ENCODE data around the gene LFNG. TPM values are rescaled to one million over a fixed set of nuclear protein-coding genes. Genes with fewer than 3 reads are reported as not detected.

The LFNG gene
- total RNA-seq, 4 donors from 2014 or later, result 105 to 198 (median 150) TPM

- no peak overlapping the region for H3K4me3 ChIP-seq
- H3K27ac ChIP-seq, result no peak overlapping the region
- no peaks in the 10 kb centered on the region for H3K9me3 ChIP-seq
- H3K4me1 ChIP-seq, result peaks cover 27% of the 10 kb centered on the region
- no peaks in the 10 kb centered on the region for H3K36me3 ChIP-seq
- WGBS, result 76% methylated on average over 12 of the region's 12 CpGs
- TF ChIP-seq POLR2AphosphoS5 (IDR thresholded peaks at IDR 0.05) (no peak), POLR2A (IDR thresholded peaks at IDR 0.05) (no peak), CTCF (IDR thresholded peaks at IDR 0.05) (no peak), EP300 (IDR thresholded peaks at IDR 0.05) (no peak)
- DNase-seq (ENCODE audit: low spot score in 2 of 2), result no peak
- H3K27me3 ChIP-seq, result no peaks in the 10 kb centered on the region
Observed at GRCh38 chr7:2484868-2485267, 34.7 kb upstream of the LFNG start.

GRCh38 chr7:2487586-2488271, 31.8 kb upstream of the LFNG start:
- no peak overlapping the region for H3K27ac ChIP-seq
- no peaks in the 10 kb centered on the region for H3K36me3 ChIP-seq
- no peak overlapping the region for H3K4me3 ChIP-seq
- no peaks in the 10 kb centered on the region for H3K27me3 ChIP-seq
- 32% methylated on average over 6 of the region's 14 CpGs for WGBS
- H3K9me3 ChIP-seq, result no peaks in the 10 kb centered on the region
- TF ChIP-seq EP300 (IDR thresholded peaks at IDR 0.05), result no peak
- no peak for TF ChIP-seq POLR2A (IDR thresholded peaks at IDR 0.05)
- no peak for TF ChIP-seq POLR2AphosphoS5 (IDR thresholded peaks at IDR 0.05)
- no peak for TF ChIP-seq CTCF (IDR thresholded peaks at IDR 0.05)
- peaks cover 33% of the 10 kb centered on the region for H3K4me1 ChIP-seq
- peak in 1 of 2 donors; percentile 69 for DNase-seq (ENCODE audit: low spot score in 2 of 2)

GRCh38 chr7:2488272-2488645, 31.3 kb upstream of the LFNG start:
- H3K27me3 ChIP-seq, result no peaks in the 10 kb centered on the region
- peak overlapping the region; percentile 64 for H3K27ac ChIP-seq
- no peaks in the 10 kb centered on the region for H3K36me3 ChIP-seq
- no peaks in the 10 kb centered on the region for H3K9me3 ChIP-seq
- no peak overlapping the region for H3K4me3 ChIP-seq
- H3K4me1 ChIP-seq, result peaks cover 33% of the 10 kb centered on the region
- TF ChIP-seq POLR2AphosphoS5 (IDR thresholded peaks at IDR 0.05) (peak in 1 of 3 donors; percentile 50), EP300 (IDR thresholded peaks at IDR 0.05) (no peak), CTCF (IDR thresholded peaks at IDR 0.05) (no peak), POLR2A (IDR thresholded peaks at IDR 0.05) (no peak)
- no peak for DNase-seq (ENCODE audit: low spot score in 2 of 2)
- 27% methylated on average over 6 of the region's 8 CpGs for WGBS

GRCh38 chr7:2488681-2489080, 30.9 kb upstream of the LFNG start:
- no peaks in the 10 kb centered on the region for H3K9me3 ChIP-seq
- no peaks in the 10 kb centered on the region for H3K27me3 ChIP-seq
- TF ChIP-seq POLR2A (IDR thresholded peaks at IDR 0.05) (no peak), POLR2AphosphoS5 (IDR thresholded peaks at IDR 0.05) (no peak), EP300 (IDR thresholded peaks at IDR 0.05) (no peak), CTCF (IDR thresholded peaks at IDR 0.05) (no peak)
- DNase-seq (ENCODE audit: low spot score in 2 of 2), result no peak
- H3K27ac ChIP-seq, result peak overlapping the region; percentile 64
- WGBS, result 36% methylated on average over 8 of the region's 9 CpGs
- H3K36me3 ChIP-seq, result no peaks in the 10 kb centered on the region
- no peak overlapping the region for H3K4me3 ChIP-seq
- H3K4me1 ChIP-seq, result peaks cover 36% of the 10 kb centered on the region

- WGBS, result 34% methylated on average over 4 of the region's 13 CpGs
- no peak overlapping the region for H3K4me3 ChIP-seq
- no peaks in the 10 kb centered on the region for H3K9me3 ChIP-seq
- H3K4me1 ChIP-seq, result peaks cover 43% of the 10 kb centered on the region
- H3K27me3 ChIP-seq, result peaks cover 10% of the 10 kb centered on the region
- no peak overlapping the region for H3K27ac ChIP-seq
- TF ChIP-seq POLR2A (IDR thresholded peaks at IDR 0.05) (no peak), CTCF (IDR thresholded peaks at IDR 0.05) (no peak), EP300 (IDR thresholded peaks at IDR 0.05) (no peak), POLR2AphosphoS5 (IDR thresholded peaks at IDR 0.05) (no peak)
- no peak for DNase-seq (ENCODE audit: low spot score in 2 of 2)
- H3K36me3 ChIP-seq, result no peaks in the 10 kb centered on the region
Observed at GRCh38 chr7:2490181-2490651, 29.4 kb upstream of the LFNG start.
